SK-MEL-5 (cell line): ENCODE results near the gene CCNT1. TPM values are rescaled to one million over a fixed set of nuclear protein-coding genes. Genes with fewer than 3 reads are reported as not detected.
"Not testable (repeated sequence)": the region's sequence is repeated elsewhere in the genome, so short reads cannot be mapped to it uniquely, and the experiment has no call there.

ENCODE experiments used
- DNase-seq: peaks from one replicate; pipeline ENCODE4 v3.0.0-alpha.2; 2016; ENCODE audit warnings: low read depth, low spot score
- in situ Hi-C: cut with HindIII; loops from 2 replicates; pipeline ENCODE4 v1.10.0; 2016; ENCODE audit warnings: low sequenced_read_pairs, high pct_unique_total_duplicates, low pct_unique_long_range_greater_than_20kb
- total RNA-seq: library from RNA; depleted of rRNA; stranded (reverse); fragments of >200 nt; shearing (Covaris generic); gene quantifications from 2 replicates; pipeline ENCODE4 v1.2.3, GENCODE V29; 2014

Gene CCNT1
- total RNA-seq, 1 experiment from 2014 or later, result 51.4 TPM

DNA sequence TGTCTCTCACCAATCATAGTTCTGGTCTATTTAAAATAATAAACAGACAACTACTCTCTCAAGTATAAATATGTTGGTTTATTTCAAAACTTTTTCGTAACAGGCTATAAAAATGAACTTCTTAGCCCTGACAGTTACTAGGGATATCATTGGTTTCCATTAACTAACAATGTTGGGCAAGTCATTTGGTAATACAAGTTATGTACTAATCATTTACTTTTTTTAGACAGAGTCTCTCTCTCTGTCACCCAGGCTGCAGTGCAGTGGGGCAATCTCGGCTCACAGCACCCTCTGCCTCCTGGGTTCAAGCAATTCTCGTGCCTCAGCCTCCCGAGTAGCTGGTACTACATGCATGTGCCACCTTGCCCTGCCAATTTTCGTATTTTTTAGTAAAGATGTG lies 19.9 kb downstream of the CCNT1 start:
- DNase-seq, result no peak
- in situ Hi-C loops, result no loop called here

DNA sequence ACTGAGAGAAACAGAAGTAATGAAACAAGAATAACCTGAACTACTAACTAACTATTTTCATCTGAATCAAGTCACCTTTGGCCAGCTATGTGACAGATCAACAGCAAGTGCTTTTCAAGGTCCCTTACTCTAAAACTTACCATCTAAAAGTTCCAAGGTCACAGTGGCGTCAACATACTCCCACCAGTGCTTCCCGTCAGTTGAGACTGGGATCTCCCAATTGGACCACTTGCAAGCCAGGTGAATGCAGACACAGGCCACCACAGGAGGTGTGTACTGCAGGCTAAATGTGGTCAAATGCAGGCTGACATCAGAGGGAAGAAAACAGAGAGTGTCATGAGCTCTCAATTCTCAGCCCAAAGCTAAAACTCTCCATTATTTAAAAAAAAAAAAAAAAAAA lies 20.6 kb downstream of the CCNT1 start:
- DNase-seq, result no peak
- in situ Hi-C loops, result no loop called here

DNA sequence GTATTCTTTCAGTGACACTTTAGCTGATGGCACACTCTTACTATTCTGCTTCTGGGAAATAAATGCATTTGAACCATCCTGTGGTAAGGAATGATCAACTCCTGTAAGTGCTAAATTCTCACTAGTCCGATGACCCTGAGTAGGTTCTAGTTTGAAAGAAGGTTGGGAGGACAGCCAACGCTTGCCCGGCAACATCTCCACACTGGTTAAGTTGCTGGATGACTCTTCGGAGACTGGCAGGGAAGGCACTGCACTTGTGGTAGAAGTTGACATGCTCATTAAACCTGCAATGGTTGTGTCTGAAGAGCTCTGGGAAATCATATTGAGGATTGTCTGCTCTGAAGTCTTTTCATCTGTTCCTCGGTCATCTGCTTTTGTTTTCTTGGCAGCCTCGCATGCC lies 22.5 kb downstream of the CCNT1 start:
- in situ Hi-C loops, result no loop called here
- DNase-seq, result no peak

DNA sequence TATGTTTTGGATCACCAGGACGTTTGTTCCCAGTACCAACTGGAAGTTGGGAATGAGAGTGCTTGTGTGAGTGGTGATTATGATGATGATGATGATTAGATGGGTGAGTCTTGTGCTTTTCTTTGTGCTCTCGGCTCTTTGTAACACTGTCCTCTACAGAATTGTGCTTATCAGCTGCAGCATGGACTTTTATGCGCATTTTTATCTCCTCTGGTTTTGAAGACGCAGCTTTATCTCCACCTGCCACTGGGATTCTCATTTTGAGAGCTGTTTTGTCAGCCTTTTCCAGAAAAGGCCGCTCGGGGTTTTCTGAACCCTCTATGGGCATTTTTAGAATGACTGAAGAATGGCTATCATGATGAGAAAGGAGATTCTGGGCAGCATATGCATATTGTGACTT lies 22.9 kb downstream of the CCNT1 start:
- in situ Hi-C loops, result no loop called here
- DNase-seq, result no peak

DNA sequence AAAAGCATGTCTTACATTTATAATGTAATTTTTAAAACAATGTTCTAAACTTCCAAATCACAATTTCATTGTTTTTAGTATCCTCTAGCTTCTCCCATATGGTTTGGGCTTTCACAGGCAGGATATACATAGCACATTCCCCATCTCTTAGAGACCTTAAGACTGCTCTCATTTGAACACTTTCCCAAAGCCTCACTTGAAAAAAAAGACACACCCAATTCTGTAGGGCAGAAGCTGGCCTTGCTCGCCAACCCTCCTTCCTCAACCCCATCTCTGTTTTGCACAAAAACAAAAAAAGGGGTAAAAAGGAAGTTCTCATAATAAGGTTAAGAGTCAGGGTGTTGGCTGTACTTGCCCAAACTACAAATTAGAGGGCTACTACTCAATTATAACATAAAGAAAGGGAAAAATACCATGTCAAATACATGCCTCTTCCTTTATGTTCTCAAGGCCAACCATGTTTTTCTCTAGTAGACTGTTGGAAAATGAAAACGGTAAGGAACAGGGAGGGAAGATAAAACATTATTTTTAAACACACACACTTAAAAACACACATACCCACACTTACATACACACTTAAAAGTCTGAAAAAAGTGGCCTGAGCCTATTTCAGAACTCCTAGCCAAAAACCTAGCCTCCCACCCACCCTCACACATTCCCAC lies 24.6 kb downstream of the CCNT1 start:
- no peak for DNase-seq
- in situ Hi-C loops, result no loop called here

DNA sequence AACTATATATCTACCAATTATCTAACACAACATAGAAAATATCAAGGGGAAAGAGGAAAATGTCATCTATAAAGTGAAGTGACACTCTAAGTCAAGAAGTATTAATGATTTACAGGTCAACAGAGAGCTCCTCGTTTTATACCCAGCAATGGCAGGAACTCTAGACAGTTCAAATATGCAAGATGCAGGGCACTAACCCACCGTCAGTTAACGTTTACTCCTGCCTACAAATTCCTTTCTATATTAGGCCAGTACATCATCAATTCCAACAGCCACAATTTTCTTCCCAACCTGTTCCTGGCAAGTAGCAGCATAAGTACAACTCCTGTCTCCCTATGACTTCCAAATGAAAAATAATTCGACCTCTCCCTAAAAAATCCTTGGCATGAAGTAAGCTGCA lies 25.5 kb downstream of the CCNT1 start:
- no peak for DNase-seq
- in situ Hi-C loops, result no loop called here

DNA sequence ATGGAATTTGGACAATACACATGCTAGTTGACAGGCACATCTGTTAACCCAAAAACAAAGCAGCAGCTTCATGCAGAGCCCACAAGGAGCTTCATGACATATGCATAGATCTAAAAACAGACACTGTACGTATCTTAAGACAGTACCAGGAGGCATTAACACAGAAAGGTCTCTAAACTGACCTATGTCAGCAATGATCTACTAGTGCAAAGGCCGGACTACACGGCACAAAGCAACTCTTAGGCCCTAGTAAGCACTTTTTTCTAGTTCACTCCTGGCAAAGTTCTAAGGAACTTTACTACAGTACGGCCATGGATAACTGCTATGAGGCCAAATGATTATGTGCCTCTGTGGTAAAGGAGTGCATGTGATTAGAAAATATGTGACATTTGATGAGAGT lies 26.1 kb downstream of the CCNT1 start:
- no peak for DNase-seq
- in situ Hi-C loops, result no loop called here

DNA sequence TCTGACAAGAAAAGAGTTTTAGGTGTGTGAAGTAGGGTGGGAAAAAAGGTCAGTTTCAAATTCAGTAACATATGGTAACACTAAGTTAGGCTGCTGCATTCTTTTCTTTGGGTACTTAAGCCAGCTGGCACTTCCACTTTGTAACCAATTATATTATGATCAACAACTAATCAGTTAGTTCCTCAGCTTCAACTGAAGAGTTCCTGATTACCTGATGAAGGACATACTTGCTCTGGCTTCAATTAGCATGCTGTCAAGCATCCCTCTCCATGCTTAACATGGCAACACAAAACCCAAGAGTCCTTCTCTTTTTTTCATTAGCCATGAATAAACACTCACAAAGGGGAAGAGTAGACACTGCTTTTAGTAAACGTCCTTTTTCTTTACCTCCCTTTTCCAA lies 27.7 kb downstream of the CCNT1 start:
- DNase-seq, result no peak
- in situ Hi-C loops, result no loop called here

DNA sequence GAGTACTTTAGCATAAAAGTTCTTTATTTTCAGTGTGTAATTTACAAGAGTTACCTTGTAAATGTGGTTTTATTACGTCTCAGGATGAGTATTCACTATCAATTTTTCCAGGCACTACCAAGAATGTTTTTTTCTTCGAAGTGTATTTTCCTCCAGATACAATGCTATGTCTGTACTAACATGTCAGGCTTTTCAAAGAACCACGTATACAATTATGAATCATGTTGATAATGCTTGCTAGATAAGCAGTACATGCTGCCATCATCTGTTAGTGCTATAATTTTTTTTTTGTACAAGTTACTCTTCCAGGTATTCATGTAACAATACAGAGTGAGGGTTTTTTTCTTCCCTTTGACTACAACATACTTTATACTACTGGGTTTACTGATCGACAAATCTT lies 28.9 kb downstream of the CCNT1 start:
- in situ Hi-C loops, result no loop called here

DNA sequence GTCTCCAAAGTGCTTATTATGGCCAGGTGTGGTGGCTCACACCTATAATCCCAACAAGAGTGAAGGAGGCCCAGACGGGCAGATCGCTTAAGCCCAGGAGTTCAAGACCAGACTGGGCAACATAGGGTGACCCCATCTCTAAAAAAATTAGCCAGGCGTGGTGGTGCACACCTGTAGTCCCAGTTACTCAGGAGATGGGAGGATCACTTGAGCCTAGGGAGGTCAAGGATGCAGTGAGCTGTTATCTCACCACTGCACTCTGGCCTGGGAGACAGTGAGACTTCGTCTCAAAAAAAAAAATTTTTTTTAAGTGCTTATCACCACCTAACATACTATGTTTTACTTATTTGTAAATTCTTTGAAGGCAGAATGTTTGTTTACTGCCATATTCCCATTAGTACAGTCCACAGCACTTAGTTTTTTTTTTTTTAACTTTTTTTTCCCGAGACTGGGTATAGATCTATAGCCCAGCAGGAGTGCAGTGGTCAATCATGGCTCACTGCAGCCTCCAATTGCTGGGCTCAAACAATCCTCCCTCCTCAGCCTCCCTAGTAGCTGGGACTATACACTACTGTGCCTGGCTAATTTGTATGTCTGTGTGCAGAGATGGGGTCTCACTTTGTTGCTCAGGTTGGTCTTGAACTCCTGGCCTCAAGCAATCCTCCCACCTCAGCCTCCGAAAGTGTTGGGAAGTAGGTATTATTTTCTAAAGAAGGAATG lies 29.7 kb downstream of the CCNT1 start:
- no peak for DNase-seq
- in situ Hi-C loops, result no loop called here

More for the DNA sequence above, 28.9 kb downstream of the CCNT1 start:
- DNase-seq, result no peak

DNA sequence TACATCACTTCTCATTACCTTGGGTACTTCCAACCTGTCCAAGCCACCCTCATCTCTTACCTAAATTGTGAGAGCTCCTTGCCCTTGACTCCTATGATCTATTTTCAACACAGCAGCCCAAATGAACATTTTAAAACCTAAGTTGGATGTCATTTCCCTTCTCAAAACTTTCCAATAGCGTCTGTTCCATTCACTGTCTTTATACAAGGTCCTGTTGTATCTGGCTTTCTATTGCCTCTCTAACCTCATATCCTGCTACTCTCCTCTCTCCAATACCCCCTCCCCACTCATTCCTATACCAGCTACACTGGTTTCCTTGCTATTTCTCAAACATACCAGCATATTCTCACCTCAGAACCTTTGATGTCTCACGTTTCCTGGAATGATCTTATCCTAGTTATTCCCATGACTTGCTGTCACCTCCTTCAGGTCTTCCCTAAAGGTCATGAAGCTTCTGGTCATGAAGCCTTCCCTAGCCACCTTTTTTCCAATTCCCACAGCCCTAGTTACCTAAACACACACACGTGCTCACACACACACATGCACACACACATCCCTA lies 30.4 kb downstream of the CCNT1 start:
- no peak for DNase-seq
- in situ Hi-C loops, result no loop called here

DNA sequence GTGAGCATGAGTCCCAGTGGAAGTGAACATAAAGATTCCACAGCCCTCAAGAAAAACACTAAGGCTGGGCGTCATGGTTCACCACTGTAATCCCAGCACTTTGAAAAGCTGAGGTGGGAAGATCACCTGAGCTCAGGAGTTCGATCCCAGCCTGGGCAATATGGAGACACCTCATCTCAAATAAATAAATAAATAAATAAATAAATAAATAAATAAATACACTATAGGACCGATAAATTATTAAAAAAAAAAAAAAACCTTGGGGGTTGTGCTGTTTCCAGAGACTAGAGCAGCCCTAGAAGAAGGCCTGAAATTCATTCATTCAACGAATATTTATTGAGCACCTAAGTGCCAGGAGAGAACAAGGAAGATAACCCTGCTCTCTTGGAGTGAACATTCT lies 33.0 kb downstream of the CCNT1 start:
- DNase-seq, result no peak
- in situ Hi-C loops, result no loop called here

DNA sequence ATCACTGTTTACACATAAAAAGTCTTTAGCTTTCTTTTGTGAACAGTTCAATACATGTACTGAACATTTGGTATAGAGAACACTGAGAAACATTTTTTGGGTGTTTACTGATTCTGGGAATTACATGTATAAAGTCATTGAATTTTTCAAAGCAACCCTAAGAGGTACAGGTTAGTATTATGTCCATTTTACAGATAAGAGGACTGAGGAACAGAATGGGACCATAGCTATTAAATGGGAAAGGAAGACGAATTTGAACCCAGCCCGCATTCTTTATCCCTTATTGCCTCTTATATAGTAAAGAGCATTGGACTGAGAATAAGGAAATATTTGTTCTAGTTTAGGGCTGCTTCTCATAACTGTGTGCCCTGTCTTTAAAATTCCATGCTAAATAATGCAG lies 33.6 kb downstream of the CCNT1 start:
- in situ Hi-C loops, result no loop called here
- no peak for DNase-seq

DNA sequence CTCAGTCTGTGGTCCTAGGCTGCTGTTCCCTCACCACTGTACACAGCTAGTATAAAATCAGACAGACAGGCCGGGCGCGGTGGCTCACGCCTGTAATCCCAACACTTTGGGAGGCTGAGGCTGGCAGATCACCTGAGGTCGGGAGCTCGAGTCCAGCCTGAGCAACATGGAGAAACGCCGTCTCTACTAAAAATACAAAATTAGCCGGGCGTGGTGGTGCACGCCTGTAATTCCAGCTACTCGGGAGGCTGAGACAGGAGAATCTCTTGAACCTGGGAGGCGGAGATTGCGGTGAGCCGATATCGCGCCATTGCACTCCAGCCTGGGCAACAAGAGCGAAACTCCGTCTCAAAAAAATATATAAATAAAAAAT lies 34.0 kb downstream of the CCNT1 start:
- DNase-seq, in situ Hi-C loops: not testable (repeated sequence)

DNA sequence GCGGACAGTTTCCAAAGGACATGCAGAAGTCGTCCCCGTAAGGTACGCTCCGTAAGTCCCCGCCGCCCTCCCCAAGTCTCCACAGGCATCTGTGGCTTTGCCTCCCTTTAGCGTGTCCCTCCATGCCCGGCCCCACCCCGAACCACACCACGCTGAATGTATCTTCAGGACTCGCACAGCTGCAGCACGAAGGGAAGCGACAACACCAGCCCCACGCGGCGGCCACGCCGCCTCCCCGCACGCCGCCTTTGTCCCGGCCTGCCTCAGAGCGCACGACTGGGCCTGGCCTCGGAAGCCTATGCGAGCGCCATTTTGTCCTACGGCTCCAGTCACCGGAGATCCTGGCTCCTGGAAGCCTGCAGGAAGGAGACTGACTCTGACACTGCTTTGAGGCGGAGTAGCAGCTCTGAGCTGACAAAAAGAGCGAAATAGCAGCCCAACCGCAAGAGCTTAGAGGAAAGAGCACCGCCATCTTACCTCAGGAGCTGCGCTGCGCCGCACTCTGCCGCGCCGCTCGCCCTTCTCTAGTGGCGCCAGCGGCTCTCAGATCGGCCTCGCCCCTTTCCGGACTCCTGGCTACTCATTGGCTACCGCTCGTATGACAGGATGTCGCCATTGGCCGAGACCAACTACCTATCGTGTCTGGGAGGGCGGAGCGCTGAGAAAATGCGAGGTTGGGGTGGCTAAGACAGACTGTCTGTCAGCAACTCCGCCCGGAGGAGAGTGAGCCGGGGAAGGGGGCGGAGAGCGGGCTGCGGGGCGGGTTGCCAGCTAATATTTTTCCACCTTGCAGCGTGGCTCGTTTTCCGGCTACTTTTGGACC lies 34.6 kb downstream of the CCNT1 start, which contains the start of gene KANSL2:
Gene KANSL2 (minus strand): TSS at position 529 of the 823 bp plus-strand sequence. CDS start 606 bp downstream, outside the sequence.
- in situ Hi-C loops, result no loop called here
- DNase-seq, result peak; percentile 99

DNA sequence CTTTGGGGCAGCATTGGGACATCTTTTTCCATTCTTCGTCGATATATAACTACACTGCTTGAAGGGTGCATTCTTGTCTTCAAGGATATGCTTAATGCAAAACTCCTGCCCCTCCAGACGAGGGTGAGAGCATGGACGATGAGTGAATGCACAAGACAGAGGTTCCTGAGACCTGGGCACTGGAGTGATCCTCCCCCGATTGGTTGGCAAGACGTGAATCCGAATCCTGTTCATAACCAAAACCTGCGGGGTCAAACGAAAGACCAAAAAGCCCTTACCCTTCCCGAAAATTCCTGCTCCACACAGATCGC lies 35.2 kb downstream of the CCNT1 start:
- no peak for DNase-seq
- in situ Hi-C loops, result no loop called here

DNA sequence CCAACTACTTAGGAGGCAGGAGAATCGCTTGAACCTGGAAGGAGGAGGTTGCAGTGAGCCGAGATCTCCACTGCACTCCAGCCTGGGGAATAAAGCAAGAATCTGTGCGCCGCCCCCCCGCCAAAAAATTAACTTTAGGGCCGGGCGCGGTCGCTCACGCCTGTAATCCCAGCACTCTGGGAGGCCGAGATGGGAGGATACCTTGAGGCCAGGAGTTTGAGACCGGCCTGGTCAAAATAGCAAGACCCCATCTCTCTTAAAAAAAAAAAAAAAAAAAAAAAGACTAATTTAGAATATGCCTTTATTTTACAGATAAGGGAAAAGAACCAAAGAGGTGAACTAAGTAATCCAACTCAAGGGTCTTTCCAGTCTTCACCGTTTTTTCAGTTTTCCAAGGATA lies 35.6 kb downstream of the CCNT1 start:
- in situ Hi-C loops, result no loop called here
- no peak for DNase-seq

DNA sequence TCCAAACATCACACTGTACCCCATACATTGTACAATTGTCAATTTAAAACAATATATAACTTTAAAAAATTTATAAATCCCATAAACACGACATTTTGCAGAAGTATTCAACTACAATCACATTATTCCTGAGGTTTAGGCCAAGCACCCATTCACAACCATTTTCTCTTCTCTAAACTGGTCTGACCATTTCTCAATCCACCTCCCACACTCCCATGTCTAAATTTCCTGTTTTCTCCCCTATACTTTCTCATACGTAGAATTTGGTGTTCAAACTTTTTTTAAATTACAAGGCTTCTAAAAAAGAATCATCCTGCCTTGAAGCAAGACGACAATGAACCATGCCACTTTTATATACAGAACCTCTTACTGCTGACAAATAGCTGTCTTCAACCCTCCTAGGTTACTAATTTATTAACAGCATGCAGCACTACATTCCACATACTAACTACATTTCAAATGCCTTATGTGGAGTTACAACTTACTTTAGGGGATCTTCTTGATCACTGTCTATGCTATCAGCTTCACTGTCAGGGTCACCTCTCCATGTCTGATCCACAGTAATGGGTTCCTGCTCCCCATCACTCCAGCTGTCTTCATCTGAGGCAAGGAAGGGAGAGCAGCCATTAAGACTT lies 37.8 kb downstream of the CCNT1 start:
- in situ Hi-C loops, result no loop called here
- DNase-seq, result no peak
